Endothelial cell of umbilical vein (primary cell): ENCODE measurements around the gene NACA. TPM values are rescaled to one million over a fixed set of nuclear protein-coding genes. Genes with fewer than 3 reads are reported as not detected.

Experiments used
- BruUV-seq: library from RNA; stranded (reverse); fragments of 400-500 nt; replicated peaks from 2 replicates; lab custom pipeline; 2021; lab: Mats Ljungman, UMichigan
- CTCF ChIA-PET: fragments of 300-600, 350-600 bp; sonication (Branson Sonifier 250); formaldehyde crosslinking; loops from one replicate; lab custom pipeline; 2021; ENCODE audit warnings: antibody characterized with exemption, inconsistent platforms; lab: Charles Lee
- POLR2A ChIA-PET: fragments of 300-600, 350-600 bp; sonication (Branson Sonifier 250); formaldehyde crosslinking; loops from one replicate; lab custom pipeline; 2021; ENCODE audit warnings: antibody characterized with exemption, inconsistent platforms; lab: Charles Lee
- DNase-seq: peaks from one replicate; pipeline ENCODE4 v3.0.0-alpha.2; 2011; ENCODE audit warnings: low read depth, low spot score
- FAIRE-seq: peaks from 2 replicates; lab custom pipeline; 2011; peaks lifted over from hg19 to GRCh38; lab: Jason Lieb, UNC
- H2AFZ ChIP-seq: 2 replicates; pipeline ENCODE4 v1.6.0; 2012; ENCODE audit warnings: low read depth, low read length, control low read depth, inconsistent platforms
- H3K27ac ChIP-seq: 2 replicates; pipeline ENCODE4 v1.5.1; 2011; ENCODE audit warnings: low read depth, mild to moderate bottlenecking, control low read depth, low read length, moderate library complexity; ENCODE audit not compliant: insufficient read depth
- H3K27me3 ChIP-seq, 2 experiments: 2 replicates each; pipeline versions ENCODE4 v1.6.0 to v1.6.1; 2011; ENCODE audit warnings: low read length in 2 of 2, mixed read lengths in 1 of 2; ENCODE audit not compliant: control insufficient read depth in 2 of 2, insufficient read depth in 2 of 2
- H3K36me3 ChIP-seq, 2 experiments: 2 replicates in 1 of 2; 3 replicates in 1 of 2; pipeline ENCODE4 v1.5.1; 2011; ENCODE audit warnings: low read length in 2 of 2, mild to moderate bottlenecking in 1 of 2, moderate library complexity in 1 of 2; ENCODE audit not compliant: control insufficient read depth in 2 of 2, insufficient read depth in 2 of 2; ENCODE audit errors: extremely low read depth in 1 of 2
- H3K4me1 ChIP-seq: 3 replicates; pipeline ENCODE4 v1.5.1; 2011; ENCODE audit warnings: mild to moderate bottlenecking, low read length; ENCODE audit not compliant: control insufficient read depth, insufficient read depth; ENCODE audit errors: extremely low read depth
- H3K4me2 ChIP-seq: 2 replicates; pipeline ENCODE4 v1.6.1; 2011; ENCODE audit warnings: low read length, control low read depth, mixed read lengths; ENCODE audit not compliant: insufficient read depth
- H3K4me3 ChIP-seq, 3 experiments: fragments of 200-600 bp in 1 of 3; sonication (generic), shearing (Covaris generic) in 1 of 3; replicated peaks in 1 of 3; 2 replicates each; pipeline ENCODE4 v1.5.1; 2011 to 2016; ENCODE audit warnings: control low read depth in 3 of 3, low read length in 3 of 3, mild to moderate bottlenecking in 2 of 3, inconsistent platforms in 1 of 3, low read depth in 1 of 3, moderate library complexity in 1 of 3; ENCODE audit not compliant: insufficient read depth in 1 of 3
- H3K79me2 ChIP-seq: 2 replicates; pipeline ENCODE4 v1.6.0; 2012; ENCODE audit warnings: low read length, inconsistent platforms; ENCODE audit not compliant: control insufficient read depth, insufficient read depth
- H3K9ac ChIP-seq: replicated peaks from 2 replicates; pipeline ENCODE3; 2011; ENCODE audit warnings: low read length, control low read depth; ENCODE audit not compliant: insufficient read depth; ENCODE audit errors: extremely low read depth
- H3K9me1 ChIP-seq: replicated peaks from 3 replicates; pipeline ENCODE4 v1.6.0; 2011; ENCODE audit warnings: mild to moderate bottlenecking, low read length; ENCODE audit not compliant: control insufficient read depth, insufficient read depth; ENCODE audit errors: extremely low read depth
- H3K9me3 ChIP-seq: replicated peaks from 2 replicates; pipeline ENCODE4 v1.5.1; 2012; ENCODE audit warnings: low read length, inconsistent platforms; ENCODE audit not compliant: control insufficient read depth, insufficient read depth
- H4K20me1 ChIP-seq: replicated peaks from 2 replicates; pipeline ENCODE3; 2011; ENCODE audit warnings: mild to moderate bottlenecking, low read length; ENCODE audit not compliant: control insufficient read depth, insufficient read depth; ENCODE audit errors: extremely low read depth
- EZH2 ChIP-seq: IDR thresholded peaks from 2 replicates; pipeline ENCODE4 v1.6.1; 2012; ENCODE audit warnings: borderline replicate concordance, low read depth, mild to moderate bottlenecking, moderate library complexity, low read length, inconsistent platforms; ENCODE audit not compliant: severe bottlenecking
- GATA2 ChIP-seq: IDR thresholded peaks from 2 replicates; pipeline ENCODE4 v1.7.0; 2011; ENCODE audit warnings: low read depth, mild to moderate bottlenecking, moderate library complexity, mixed read lengths, low read length; ENCODE audit not compliant: insufficient read length, insufficient read depth
- JUN ChIP-seq: IDR thresholded peaks from 2 replicates; pipeline ENCODE4 v1.6.1; 2011; ENCODE audit warnings: borderline replicate concordance, low read depth; ENCODE audit not compliant: insufficient read length, insufficient read depth
- MYC ChIP-seq: IDR thresholded peaks from one replicate; pipeline ENCODE4 v1.6.1; 2011; ENCODE audit warnings: mild to moderate bottlenecking, low read depth, low read length
- POLR2A ChIP-seq: IDR thresholded peaks from 2 replicates; pipeline ENCODE4 v1.6.1; 2012; ENCODE audit warnings: low read depth, mild to moderate bottlenecking, control low read depth, low read length
- POLR2AphosphoS5 ChIP-seq: IDR thresholded peaks from 2 replicates; pipeline ENCODE4 v1.6.1; 2012; ENCODE audit warnings: low read depth, mild to moderate bottlenecking, control low read depth, low read length, moderate library complexity; ENCODE audit not compliant: insufficient read depth
- dilution Hi-C: fragments of 300-500 bp; cut with MboI; formaldehyde crosslinking; loops from one replicate; pipeline ENCODE4 v1.15.0; 2019; ENCODE audit warnings: low sequenced_read_pairs; ENCODE audit not compliant: extremely low pct_ligation_motif_present
- intact Hi-C: fragments of 100-400 bp; cut with micrococcal nuclease; formaldehyde crosslinking; loops from one replicate; pipeline ENCODE4 v1.10.0; 2022
- polyA plus RNA-seq, 4 experiments: library from polyadenylated mRNA; depleted of rRNA in 3 of 4; stranded (reverse) in 3 of 4; unstranded in 1 of 4; fragments of >200 nt; gene quantifications; 2 replicates each; pipeline versions ENCODE4 v1.2.1 to v1.2.3, GENCODE V29; 2011 to 2012; ENCODE audit warnings: missing spikeins in 1 of 4
- total RNA-seq: library from RNA; stranded (reverse); gene quantifications from 2 replicates; pipeline ENCODE4 v1.2.3, GENCODE V29; 2021
- TF ChIP-seq, protein P1 (sequence below), 2 donors: IDR thresholded peaks; 1 replicate in 1 of 2; 2 replicates in 1 of 2; pipeline ENCODE4 v1.5.1; 2011; ENCODE audit warnings: low read length in 2 of 2, mild to moderate bottlenecking in 2 of 2, moderate library complexity in 2 of 2, control low read depth in 1 of 2, inconsistent platforms in 1 of 2, low read depth in 1 of 2; ENCODE audit not compliant: insufficient read depth in 1 of 2; ENCODE audit errors: extremely low read depth in 1 of 2
- TF ChIP-seq, protein P2 (sequence below): IDR thresholded peaks from 2 replicates; pipeline ENCODE4 v1.6.1; 2011; ENCODE audit not compliant: insufficient read depth, insufficient read length

The NACA gene
- total and polyA plus RNA-seq, 2 donors (not counting 3 experiments of a cell fraction or from before 2014, with no cell fraction given): 260 to 892 TPM

DNA sequence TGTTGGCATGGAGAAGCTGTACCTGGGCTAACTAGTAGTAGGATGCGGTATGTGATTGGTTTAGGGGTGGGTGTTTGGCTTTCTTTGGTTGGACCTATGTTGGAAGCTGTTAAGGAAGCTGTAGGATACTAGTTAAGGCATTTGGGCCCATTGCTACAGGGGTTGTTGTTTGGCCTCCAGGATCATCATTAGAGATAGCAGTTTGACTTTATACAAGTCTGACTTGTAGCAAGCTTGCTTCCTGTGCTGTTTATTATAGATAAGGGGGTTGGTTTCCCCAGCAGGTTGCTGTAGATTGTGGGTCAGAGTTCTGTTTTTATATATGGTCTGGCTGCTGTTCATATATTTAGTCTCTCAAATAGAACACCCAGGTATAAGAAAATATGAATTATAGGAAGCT, 28.5 kb upstream of the NACA start:
- no peak for FAIRE-seq
- H4K20me1 ChIP-seq: no peaks in the 10 kb centered on the region
- ChIA-PET POLR2A (no interaction called here), CTCF (interaction anchor here (0.9 to 2.1 kb wide), 3 partner anchors 9 to 252 kb away, joined by 3 to 13 read pairs (median 6); no protein-coding TSS in a partner anchor)
- H3K27me3 ChIP-seq: no peaks in the 10 kb centered on the region
- H3K9me3 ChIP-seq: no peaks in the 10 kb centered on the region
- no peaks in the 10 kb centered on the region for H3K36me3 ChIP-seq
- no peak overlapping the region for H3K9ac ChIP-seq
- intact Hi-C loops: loop anchor here (2.0 kb wide), 1 partner anchor 65 kb away; the partner anchor contains the start of gene PTGES3
- H3K79me2 ChIP-seq: peaks cover 4% of the 10 kb centered on the region
- H3K4me2 ChIP-seq: no peak overlapping the region
- DNase-seq: no peak
- H3K4me3 ChIP-seq: no peak overlapping the region
- peaks cover 11% of the 10 kb centered on the region for H3K4me1 ChIP-seq
- H3K27ac ChIP-seq: no peak overlapping the region
- no peak overlapping the region for H2AFZ ChIP-seq
- dilution Hi-C loops: no loop called here
- BruUV-seq: no TSS peak
- no peaks in the 10 kb centered on the region for H3K9me1 ChIP-seq
- TF ChIP-seq MYC (no peak), POLR2A (no peak), POLR2AphosphoS5 (no peak), JUN (no peak), GATA2 (no peak), EZH2 (no peak)
- TF ChIP-seq, protein P1, sequence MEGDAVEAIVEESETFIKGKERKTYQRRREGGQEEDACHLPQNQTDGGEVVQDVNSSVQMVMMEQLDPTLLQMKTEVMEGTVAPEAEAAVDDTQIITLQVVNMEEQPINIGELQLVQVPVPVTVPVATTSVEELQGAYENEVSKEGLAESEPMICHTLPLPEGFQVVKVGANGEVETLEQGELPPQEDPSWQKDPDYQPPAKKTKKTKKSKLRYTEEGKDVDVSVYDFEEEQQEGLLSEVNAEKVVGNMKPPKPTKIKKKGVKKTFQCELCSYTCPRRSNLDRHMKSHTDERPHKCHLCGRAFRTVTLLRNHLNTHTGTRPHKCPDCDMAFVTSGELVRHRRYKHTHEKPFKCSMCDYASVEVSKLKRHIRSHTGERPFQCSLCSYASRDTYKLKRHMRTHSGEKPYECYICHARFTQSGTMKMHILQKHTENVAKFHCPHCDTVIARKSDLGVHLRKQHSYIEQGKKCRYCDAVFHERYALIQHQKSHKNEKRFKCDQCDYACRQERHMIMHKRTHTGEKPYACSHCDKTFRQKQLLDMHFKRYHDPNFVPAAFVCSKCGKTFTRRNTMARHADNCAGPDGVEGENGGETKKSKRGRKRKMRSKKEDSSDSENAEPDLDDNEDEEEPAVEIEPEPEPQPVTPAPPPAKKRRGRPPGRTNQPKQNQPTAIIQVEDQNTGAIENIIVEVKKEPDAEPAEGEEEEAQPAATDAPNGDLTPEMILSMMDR (IDR thresholded peaks at IDR 0.05; ENCODE audit: extremely low read depth in 1 of 2, insufficient read depth in 1 of 2, low read depth in 1 of 2, low read length in 2 of 2): no peak
- TF ChIP-seq, protein P2, sequence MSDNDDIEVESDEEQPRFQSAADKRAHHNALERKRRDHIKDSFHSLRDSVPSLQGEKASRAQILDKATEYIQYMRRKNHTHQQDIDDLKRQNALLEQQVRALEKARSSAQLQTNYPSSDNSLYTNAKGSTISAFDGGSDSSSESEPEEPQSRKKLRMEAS: no peak
